Measurements from ENCODE around the gene SPAG6. TPM values are rescaled to one million over a fixed set of nuclear protein-coding genes. Genes with fewer than 3 reads are reported as not detected.

Gene SPAG6
- total and polyA plus RNA-seq, 2 donors: 0.03 to 0.37 TPM

- H3K4me1 ChIP-seq (ENCODE audit: insufficient read depth): no peaks in the 10 kb centered on the region
- no peak overlapping the region for H3K27ac ChIP-seq (ENCODE audit: low read depth)
- DNase-seq (ENCODE audit: extremely low spot score): no peak
- H3K36me3 ChIP-seq (ENCODE audit: insufficient read depth): no peaks in the 10 kb centered on the region
- H3K4me3 ChIP-seq (ENCODE audit: low read depth, low read length): no peak overlapping the region
- WGBS: 94% methylated on average over 6 of the region's 6 CpGs
Measured at GRCh38 chr10:22317771-22318565, 27.3 kb upstream of the SPAG6 start.

- no peak for DNase-seq (ENCODE audit: extremely low spot score)
- no peaks in the 10 kb centered on the region for H3K36me3 ChIP-seq (ENCODE audit: insufficient read depth)
- WGBS: 99% methylated on average over 3 of the region's 3 CpGs
- no peak overlapping the region for H3K27ac ChIP-seq (ENCODE audit: low read depth)
- no peak overlapping the region for H3K4me3 ChIP-seq (ENCODE audit: low read depth, low read length)
- H3K4me1 ChIP-seq (ENCODE audit: insufficient read depth): no peaks in the 10 kb centered on the region
Measured at GRCh38 chr10:22318772-22319171, 26.5 kb upstream of the SPAG6 start.

GRCh38 chr10:22319547-22319979, 25.7 kb upstream of the SPAG6 start:
- Histone ChIP-seq H3K4me3 (ENCODE audit: low read depth, low read length) (no peak overlapping the region), H3K36me3 (ENCODE audit: insufficient read depth) (no peaks in the 10 kb centered on the region), H3K4me1 (ENCODE audit: insufficient read depth) (no peaks in the 10 kb centered on the region), H3K27ac (ENCODE audit: low read depth) (no peak overlapping the region)
- no peak for DNase-seq (ENCODE audit: extremely low spot score)
- WGBS: 89% methylated on average over 10 of the region's 10 CpGs

- Histone ChIP-seq H3K36me3 (ENCODE audit: insufficient read depth) (no peaks in the 10 kb centered on the region), H3K4me1 (ENCODE audit: insufficient read depth) (no peaks in the 10 kb centered on the region), H3K27ac (ENCODE audit: low read depth) (peak overlapping the region; percentile 87), H3K4me3 (ENCODE audit: low read depth, low read length) (peak overlapping the region; percentile 92)
- DNase-seq (ENCODE audit: extremely low spot score): no peak
- WGBS: 15% methylated on average over 30 of the region's 30 CpGs
Measured at GRCh38 chr10:22319980-22320558, 25.2 kb upstream of the SPAG6 start.

- DNase-seq (ENCODE audit: extremely low spot score): no peak
- no peaks in the 10 kb centered on the region for H3K36me3 ChIP-seq (ENCODE audit: insufficient read depth)
- H3K27ac ChIP-seq (ENCODE audit: low read depth): peak within 1 kb of the TSS; percentile 90
- H3K4me3 ChIP-seq (ENCODE audit: low read depth, low read length): peak within 1 kb of the TSS; percentile 92
- H3K4me1 ChIP-seq (ENCODE audit: insufficient read depth): no peaks in the 10 kb centered on the region
- WGBS: under 1% methylated on average over 83 of the region's 85 CpGs
Measured at GRCh38 chr10:22320591-22321155, 24.6 kb upstream of the SPAG6 start, which contains the start of gene BMI1. TSS of gene BMI1 (plus strand) at chr10:22321099. CDS start at chr10:22326450, 5,351 bp downstream.

- no peaks in the 10 kb centered on the region for H3K4me1 ChIP-seq (ENCODE audit: insufficient read depth)
Measured at GRCh38 chr10:22321156-22321923, 24.0 kb upstream of the SPAG6 start.

GRCh38 chr10:22321924-22322640, 23.2 kb upstream of the SPAG6 start:
- no peaks in the 10 kb centered on the region for H3K4me1 ChIP-seq (ENCODE audit: insufficient read depth)
- DNase-seq (ENCODE audit: extremely low spot score): no peak
- no peaks in the 10 kb centered on the region for H3K36me3 ChIP-seq (ENCODE audit: insufficient read depth)
- H3K27ac ChIP-seq (ENCODE audit: low read depth): no peak overlapping the region
- H3K4me3 ChIP-seq (ENCODE audit: low read depth, low read length): peak overlapping the region; percentile 92
- 3% methylated on average over 57 of the region's 57 CpGs for WGBS

More at GRCh38 chr10:22321156-22321923, 24.0 kb upstream of the SPAG6 start:
- Histone ChIP-seq H3K36me3 (ENCODE audit: insufficient read depth) (no peaks in the 10 kb centered on the region), H3K4me3 (ENCODE audit: low read depth, low read length) (peak overlapping the region; percentile 92), H3K27ac (ENCODE audit: low read depth) (peak overlapping the region; percentile 90)
- under 1% methylated on average over 105 of the region's 114 CpGs for WGBS
- no peak for DNase-seq (ENCODE audit: extremely low spot score)

- 79% methylated on average over 5 of the region's 5 CpGs for WGBS
- peak overlapping the region; percentile 92 for H3K4me3 ChIP-seq (ENCODE audit: low read depth, low read length)
- H3K36me3 ChIP-seq (ENCODE audit: insufficient read depth): no peaks in the 10 kb centered on the region
- H3K4me1 ChIP-seq (ENCODE audit: insufficient read depth): no peaks in the 10 kb centered on the region
- DNase-seq (ENCODE audit: extremely low spot score): no peak
- H3K27ac ChIP-seq (ENCODE audit: low read depth): no peak overlapping the region
Measured at GRCh38 chr10:22322641-22323160, 22.6 kb upstream of the SPAG6 start.

GRCh38 chr10:22323538-22324305, 21.6 kb upstream of the SPAG6 start:
- H3K4me1 ChIP-seq (ENCODE audit: insufficient read depth): no peaks in the 10 kb centered on the region
- H3K4me3 ChIP-seq (ENCODE audit: low read depth, low read length): no peak overlapping the region
- H3K36me3 ChIP-seq (ENCODE audit: insufficient read depth): no peaks in the 10 kb centered on the region
- 92% methylated on average over 5 of the region's 5 CpGs for whole genome bisulfite sequencing
- DNase-seq (ENCODE audit: extremely low spot score): no peak
- H3K27ac ChIP-seq (ENCODE audit: low read depth): no peak overlapping the region

- Histone ChIP-seq H3K27ac (ENCODE audit: low read depth) (no peak overlapping the region), H3K4me1 (ENCODE audit: insufficient read depth) (no peaks in the 10 kb centered on the region), H3K4me3 (ENCODE audit: low read depth, low read length) (no peak overlapping the region), H3K36me3 (ENCODE audit: insufficient read depth) (no peaks in the 10 kb centered on the region)
- whole genome bisulfite sequencing: 82% methylated on average over 4 of the region's 4 CpGs
- DNase-seq (ENCODE audit: extremely low spot score): no peak
Measured at GRCh38 chr10:22324413-22324812, 20.9 kb upstream of the SPAG6 start.

- Histone ChIP-seq H3K4me1 (ENCODE audit: insufficient read depth) (no peaks in the 10 kb centered on the region), H3K27ac (ENCODE audit: low read depth) (no peak overlapping the region), H3K36me3 (ENCODE audit: insufficient read depth) (peaks cover 1% of the 10 kb centered on the region), H3K4me3 (ENCODE audit: low read depth, low read length) (peak overlapping the region; percentile 68)
- no peak for DNase-seq (ENCODE audit: extremely low spot score)
- 6% methylated on average over 9 of the region's 9 CpGs for WGBS
Measured at GRCh38 chr10:22324893-22325271, 20.4 kb upstream of the SPAG6 start.
